GM18867 (cell line): ENCODE data around the gene SMYD3.
"Not testable (repeated sequence)": the region's sequence is repeated elsewhere in the genome, so short reads cannot be mapped to it uniquely, and the experiment has no call there.

ENCODE experiments used
- ATAC-seq: cut with Tn5 transposase; IDR thresholded peaks from one replicate; pipeline ENCODE4 v1.9.1; 2021; ENCODE audit warnings: mild to moderate bottlenecking, moderate library complexity; ENCODE audit not compliant: unreplicated experiment

SMYD3 gene

GRCh38 chr1:246048693-246049092, 458.4 kb downstream of the SMYD3 start:
- ATAC-seq = no peak

GRCh38 chr1:246043556-246043955, 463.5 kb downstream of the SMYD3 start:
- no peak for ATAC-seq

- ATAC-seq = no peak
Observed at GRCh38 chr1:246041360-246041759, 465.7 kb downstream of the SMYD3 start.

DNA sequence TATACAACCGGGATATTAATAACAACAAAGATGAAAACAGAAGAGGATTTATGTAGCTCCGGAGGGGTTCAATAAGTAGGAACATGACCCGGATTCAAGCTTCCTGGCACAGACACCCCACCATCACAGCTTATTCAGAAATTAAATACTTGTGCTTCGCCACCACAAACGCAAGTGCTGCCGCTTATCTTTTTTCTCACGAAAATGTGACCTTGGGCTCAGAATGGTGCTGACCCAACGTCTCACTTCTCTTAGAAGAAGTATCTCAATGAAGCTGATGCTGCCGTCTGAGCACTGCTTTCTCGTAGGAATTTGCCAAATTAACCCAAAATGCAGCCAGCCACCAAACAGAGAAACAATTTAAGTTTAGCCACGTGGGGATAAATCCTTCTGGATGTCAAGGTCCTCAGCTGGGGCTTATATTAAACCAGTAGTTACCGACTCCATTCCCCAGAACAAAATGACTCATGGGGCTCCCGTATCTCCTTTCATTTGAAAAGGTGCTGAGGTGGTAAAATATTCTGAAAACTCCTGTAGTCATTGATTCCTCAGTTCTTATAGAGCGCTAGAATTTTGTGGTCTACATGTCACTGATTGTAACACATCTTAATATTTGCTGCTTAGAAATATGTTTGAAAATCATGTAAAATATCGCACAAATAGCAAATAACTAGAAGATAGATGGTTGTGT, 466.7 kb downstream of the SMYD3 start:
- no peak for ATAC-seq

- ATAC-seq = no peak
Observed at GRCh38 chr1:246039584-246039983, 467.5 kb downstream of the SMYD3 start.

DNA sequence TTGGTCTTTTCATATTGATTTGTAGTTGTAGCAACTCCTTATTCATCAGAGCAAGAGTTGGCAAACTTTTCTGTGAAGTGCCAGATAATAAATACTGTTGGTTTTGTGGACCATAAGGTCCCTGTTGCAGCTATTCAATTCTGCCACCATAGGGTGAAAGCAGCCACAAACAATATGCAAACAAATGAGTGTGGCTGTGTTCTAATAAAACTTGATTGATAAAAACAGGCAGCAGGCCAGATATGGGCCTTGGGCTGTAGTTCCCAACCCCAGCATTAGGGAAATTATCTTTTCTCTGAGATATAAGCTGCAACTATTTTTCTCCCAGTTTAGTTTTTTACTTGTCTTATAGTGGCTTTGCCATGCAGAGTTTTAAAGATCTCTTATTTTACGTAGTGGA, 469.2 kb downstream of the SMYD3 start:
- no peak for ATAC-seq

GRCh38 chr1:246036175-246036574, 470.9 kb downstream of the SMYD3 start:
- no peak for ATAC-seq

DNA sequence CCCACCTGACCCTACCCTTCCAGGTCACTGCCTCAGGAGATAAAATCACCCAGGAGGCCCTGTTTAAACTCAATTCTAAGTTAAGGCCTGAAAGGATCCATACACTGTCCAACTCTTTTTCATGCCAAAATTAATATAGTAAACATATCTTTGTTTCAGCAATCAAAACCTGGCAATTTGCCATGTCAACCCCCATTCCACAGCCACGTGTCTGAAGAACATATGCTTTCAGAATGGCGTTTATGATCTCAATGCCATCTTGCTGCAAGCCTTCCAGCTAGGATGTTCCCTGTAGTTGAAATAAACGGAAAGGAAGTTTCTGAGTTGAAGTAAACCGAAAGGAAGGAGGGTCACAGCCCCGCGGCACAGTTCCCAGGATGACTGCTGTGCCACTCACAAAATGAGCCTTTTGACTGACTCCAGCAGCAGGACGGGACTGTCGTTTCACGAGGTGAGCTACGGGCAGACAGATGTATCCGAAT, 472.0 kb downstream of the SMYD3 start:
- no peak for ATAC-seq

DNA sequence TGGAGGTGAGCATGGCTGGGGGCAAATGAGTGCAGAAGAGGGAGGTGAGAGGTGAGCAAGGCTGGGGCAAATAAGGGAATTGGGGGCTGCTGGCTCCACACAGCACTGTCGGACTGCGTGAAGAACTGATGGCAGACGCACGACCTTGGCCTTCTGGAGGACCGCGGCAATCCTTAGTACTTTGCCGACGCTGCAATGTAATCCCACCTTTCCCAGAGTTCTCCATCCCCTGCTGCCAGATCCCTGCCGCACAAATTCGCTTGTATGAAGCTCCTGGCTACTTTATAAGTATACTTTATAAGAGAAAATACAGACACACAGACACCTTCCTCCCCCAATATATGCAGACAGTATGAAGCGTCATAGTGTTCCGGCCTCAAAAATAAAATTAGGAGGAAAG, 472.4 kb downstream of the SMYD3 start:
- ATAC-seq = no peak

- no peak for ATAC-seq
Observed at GRCh38 chr1:246032984-246033383, 474.1 kb downstream of the SMYD3 start.

DNA sequence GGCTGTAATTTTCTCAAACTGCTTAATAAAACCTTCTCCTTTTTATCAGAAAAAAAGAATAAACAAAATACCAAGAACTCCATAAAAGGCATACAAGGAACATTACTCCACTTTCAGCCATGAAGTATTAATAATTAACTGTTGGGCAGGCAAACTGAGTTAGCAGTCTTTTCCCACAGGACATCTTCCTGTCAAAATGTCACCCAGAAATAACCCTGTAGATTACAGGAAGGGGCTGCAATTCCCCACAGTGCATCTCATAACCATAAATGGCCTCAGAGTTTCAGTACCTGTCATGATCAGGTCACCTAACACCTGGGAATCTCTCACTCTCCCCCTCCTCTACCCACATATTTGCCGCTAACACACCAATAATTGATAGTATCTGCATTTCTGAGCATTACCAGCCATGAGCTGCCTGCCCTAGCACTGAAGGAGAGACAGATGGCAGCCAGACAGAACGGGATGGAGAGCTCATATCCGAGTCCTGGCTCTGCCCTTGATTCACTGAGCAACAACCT, 475.0 kb downstream of the SMYD3 start:
- ATAC-seq = no peak

DNA sequence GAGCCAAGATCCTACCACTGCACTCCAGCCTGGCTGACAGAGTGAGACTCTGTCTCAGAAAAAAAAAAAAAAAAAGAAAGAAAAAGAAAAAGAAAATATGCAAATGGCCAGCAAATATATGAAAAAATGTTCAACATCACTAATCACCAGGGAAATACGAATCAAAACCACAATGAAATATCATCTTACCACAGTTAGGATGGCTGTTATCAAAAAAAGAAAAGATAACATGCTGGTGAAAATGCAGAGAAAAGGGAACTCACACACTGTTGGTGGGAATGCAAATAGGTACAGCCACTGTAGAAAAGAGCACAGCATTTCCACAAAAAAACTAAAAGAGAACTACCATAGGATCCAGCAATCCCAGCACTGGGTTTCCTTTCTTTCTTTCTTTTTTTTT, 477.5 kb downstream of the SMYD3 start:
- no peak for ATAC-seq

DNA sequence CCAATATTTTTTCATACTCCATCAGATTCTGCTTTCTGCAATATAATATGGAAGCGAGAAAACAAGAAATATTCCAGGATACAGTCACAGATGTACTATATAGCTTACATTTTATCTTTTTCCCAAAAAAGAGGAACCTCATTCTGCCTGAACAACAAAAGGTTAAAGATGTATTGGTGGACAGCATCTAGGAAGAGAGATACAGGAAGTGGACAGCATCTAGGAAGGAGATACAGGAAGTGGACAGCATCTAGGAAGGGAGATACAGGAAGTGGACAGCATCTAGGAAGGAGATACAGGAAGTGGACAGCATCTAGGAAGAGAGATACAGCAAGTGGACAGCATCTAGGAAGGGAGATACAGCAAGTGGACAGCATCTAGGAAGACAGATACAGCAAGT, 483.0 kb downstream of the SMYD3 start:
- ATAC-seq = not testable (repeated sequence)

- ATAC-seq = peak; percentile 76
Observed at GRCh38 chr1:246020211-246020954, 486.7 kb downstream of the SMYD3 start.

DNA sequence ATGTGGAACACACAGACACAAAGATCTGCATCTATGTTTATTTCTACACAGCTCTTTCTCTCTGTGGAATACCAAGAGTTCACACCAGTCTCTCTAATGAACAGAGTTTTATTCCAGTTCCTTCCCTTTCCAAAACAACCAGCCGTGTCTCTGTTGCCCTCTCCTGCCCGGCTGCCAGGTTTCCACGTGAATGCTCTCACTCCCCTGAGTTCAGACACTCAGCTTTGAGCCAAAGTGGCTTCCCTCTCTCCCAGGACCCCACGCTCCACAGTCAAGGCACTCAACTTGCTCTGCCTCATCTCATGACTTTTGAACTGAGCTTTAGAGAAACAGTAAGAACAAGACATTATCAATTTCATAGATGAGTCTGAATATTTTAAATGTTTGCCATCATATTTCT, 488.9 kb downstream of the SMYD3 start:
- ATAC-seq = no peak

- ATAC-seq = peak; percentile 54
Observed at GRCh38 chr1:246012341-246012740, 494.7 kb downstream of the SMYD3 start.

DNA sequence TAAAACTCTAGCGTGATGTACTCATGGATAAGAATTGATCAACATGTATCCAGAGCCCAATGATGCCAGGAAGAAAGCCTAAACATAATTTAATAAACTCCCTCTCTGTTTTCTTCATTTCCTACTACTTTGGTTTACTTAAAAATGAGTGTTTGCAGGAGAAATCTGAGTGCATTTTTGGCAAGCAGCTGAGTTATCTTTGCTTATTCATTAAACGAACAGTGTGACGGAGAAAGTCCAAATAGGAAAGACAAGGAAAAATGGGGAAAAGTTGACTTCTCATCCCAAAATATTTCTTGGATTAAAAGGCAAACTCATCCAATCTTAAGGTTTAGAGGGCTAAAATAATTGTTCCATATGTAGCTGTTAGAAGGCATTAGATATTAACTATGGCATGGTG, 496.7 kb downstream of the SMYD3 start:
- no peak for ATAC-seq

DNA sequence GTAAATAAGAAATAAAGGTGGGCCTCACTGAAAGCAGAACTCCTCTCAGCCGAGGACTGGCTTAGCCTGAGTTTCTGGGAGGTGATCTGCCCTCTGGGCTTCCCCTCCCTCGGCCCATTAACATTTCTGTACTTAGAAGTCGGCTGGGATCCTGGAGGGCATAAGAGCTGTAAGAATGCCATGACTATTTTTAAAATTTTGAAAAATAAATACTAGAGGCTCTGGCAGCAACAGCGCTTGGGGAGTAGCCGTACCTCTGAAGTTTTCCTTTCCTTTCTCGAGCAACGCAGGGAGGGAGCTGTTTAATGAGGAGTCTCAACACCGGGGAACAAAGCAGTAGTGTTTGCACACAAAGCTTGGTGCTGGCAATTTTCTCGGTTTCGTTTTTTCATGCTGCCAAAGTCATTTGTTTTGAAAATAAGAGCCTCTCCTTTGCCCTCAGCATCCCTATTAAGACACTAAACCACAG, 498.7 kb downstream of the SMYD3 start:
- no peak for ATAC-seq

DNA sequence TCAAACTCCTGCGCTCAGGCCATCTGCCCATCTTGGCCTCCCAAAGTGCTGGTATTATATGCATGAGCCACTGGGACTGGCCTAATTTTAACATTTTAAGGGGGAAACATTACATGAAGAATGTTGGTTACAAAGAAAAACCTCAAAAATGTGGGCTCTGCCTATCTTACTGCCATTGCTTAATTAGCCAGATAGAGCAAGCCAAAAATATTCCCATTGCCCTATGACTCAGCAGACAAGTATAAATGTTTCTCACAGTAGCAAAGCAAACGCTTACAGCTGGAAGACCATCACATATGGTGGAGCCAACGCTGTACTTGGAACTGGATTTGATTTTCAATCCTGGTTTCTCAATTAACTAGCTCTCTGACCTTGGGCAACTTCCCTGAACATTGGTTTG, 502.0 kb downstream of the SMYD3 start:
- ATAC-seq = no peak

DNA sequence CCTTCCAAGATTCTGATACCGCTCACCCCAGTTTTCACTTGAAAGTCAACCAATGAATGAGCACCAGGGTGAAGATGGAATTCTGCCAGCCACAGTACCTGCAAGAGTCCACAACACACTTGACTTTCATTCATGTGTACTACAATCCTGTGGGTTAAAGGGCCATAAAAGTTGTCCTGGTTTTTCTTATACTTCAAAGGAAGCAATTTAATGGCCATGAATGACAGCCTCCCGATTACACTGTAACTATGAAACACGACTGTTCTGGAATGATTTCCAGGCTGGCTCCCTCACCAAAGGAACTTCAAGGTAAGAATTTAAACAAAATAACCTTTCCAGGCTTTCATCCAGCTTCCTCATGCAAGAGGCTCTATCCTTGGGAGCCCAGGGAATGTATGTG, 502.8 kb downstream of the SMYD3 start:
- ATAC-seq = no peak

GRCh38 chr1:246003442-246003730, 503.7 kb downstream of the SMYD3 start:
- ATAC-seq = no peak

GRCh38 chr1:246002725-246003441, 504.2 kb downstream of the SMYD3 start:
- peak; percentile 85 for ATAC-seq
